CD4-positive, alpha-beta T cell treated with Interleukin-12 subunit alpha and Interleukin-12 subunit beta, for 1 hour (primary cell): ENCODE results near the gene C4orf50.
"Not testable (repeated sequence)": the region's sequence is repeated elsewhere in the genome, so short reads cannot be mapped to it uniquely, and the experiment has no call there.

Source experiments
- DNase-seq: peaks from one replicate; pipeline ENCODE4 v3.0.0-alpha.2; 2020

Gene C4orf50

DNA sequence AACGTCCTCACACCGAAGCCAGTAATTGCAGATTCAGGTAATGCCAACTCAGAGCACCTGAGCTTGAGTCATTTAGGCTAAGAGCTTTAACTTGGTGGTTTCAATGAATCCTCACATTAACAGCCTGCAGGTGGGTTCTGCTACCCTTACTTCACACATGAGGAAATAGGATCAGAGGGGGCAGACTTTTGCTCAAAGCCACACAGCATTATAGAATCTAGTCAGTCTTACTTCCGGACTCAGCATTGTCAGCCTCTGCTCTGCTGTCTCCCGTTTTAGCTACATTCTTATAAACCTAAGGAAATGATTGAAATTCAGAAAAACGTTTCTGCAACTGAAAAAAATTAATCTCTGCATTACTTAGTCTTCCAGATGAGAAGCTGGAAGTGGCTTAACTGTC, 6.0 kb downstream of the C4orf50 start:
- no peak for DNase-seq

- no peak for DNase-seq
Observed at GRCh38 chr4:6011686-6012085, 6.5 kb downstream of the C4orf50 start.

DNA sequence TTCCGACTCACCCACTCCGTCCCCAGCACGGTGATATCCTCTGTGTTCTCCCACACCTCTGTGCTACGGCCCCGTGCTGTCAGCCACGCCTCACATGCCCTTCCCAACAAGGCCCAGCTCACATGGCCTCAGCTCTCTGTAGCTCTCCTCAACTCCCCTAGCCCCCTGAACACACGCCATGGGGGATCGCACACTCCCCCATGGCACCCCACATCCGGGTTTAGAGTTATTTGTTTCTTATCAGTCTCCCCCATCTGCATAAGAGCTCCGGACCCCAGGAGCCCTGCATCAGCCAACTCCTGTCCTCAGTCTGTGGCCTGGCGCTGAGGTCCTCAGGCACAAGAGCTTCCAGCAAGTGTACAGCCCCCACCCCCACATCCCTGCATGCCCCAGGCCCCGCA, 7.0 kb downstream of the C4orf50 start:
- no peak for DNase-seq

DNA sequence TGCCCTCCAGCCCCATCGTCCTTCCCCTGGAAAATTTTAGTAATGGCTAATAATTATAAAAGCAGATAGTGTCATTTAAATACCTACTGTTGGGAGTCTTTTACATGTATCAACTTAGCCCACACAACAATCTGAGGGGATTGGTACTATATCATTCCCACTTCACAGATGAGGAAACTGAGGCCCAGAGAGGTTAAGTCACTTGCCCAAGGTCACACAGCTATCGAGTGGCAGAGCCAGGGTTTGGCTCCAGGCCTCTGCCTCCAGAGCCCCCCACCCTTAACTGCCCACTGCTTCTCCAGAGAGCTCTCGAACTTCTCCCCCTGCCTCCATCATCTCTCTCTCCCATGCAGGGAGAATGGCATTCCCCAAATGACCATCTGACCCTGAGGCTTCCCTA, 7.4 kb downstream of the C4orf50 start:
- DNase-seq: no peak

DNA sequence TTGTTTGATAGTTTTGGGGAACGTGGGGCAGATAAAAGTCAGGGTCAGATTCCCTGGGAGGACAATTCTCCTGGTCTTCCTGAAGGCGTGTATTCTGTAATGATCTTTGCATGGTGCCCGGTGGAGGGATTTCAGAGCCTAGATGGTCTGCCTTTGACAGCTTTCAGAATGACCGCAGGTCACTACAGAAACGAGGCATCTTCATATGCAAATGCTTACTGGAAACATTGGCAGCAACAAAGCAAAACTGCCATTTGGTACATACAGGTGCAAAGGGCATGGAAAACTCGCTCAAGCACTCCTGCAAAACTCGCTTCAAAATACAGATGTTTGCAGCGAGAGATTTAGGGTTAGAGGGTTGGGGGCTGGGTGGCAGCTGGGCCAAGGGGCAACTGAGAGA, 8.8 kb downstream of the C4orf50 start:
- no peak for DNase-seq

GRCh38 chr4:6008766-6009385, 9.4 kb downstream of the C4orf50 start:
- DNase-seq: no peak

DNA sequence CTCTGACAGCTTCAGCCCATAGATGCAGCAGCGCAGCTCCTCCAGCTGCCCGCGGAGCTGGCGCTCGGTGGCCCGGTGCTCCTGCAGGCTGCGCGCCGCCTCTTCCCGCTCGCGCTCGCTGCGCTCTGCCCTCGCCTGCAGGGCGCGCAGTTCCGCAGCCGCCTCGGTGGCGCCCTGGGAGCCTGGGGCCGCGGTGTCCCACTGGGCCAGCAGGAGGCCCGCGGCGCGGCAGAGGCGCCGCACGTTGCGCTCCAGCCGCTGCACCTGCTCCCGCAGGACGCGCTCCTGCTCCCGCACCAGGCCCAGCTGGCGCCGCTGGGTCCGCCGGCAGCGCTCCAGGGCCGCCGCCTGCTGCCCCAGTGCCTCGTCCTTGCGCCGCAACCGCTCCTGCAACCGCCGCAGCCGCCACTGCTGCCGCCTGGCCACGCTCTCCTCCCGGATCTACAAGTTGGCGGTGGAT, 10.1 kb downstream of the C4orf50 start:
- DNase-seq: no peak

DNA sequence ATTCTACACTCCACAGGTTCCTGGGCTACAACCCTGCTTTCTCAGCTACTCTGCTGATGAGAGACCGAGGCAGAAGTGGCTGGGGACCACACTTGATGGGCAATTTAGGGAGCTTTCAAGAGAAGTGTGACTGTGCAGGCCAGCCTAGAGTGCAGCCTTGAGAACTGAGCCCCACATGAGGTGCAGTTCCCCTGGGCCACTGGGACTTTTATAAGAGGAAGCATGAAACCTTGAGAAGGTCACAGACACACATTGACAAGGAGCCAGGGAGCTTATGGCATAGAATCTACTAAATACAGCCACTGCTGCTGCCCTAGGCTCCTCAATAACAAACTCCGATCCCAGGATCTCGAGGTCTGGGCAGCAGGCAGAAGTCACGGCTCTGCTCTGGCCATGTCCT, 13.1 kb downstream of the C4orf50 start:
- DNase-seq: no peak

DNA sequence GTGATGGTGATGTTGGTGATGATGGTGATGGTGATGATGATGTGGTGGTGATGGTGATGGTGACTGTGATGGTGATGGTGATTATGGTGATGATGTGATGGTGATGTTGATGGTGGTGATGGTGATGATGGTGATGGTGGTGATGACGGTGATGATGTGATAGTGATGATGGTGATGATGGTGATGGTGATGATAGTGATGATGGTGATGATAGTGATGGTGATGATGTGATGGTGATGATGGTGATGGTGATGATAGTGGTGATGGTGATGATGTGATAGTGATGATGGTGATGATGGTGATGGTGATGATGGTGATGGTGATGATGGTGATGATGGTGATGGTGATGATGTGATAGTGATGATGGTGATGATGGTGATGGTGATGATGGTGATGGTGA, 14.7 kb downstream of the C4orf50 start:
- not testable (repeated sequence) for DNase-seq

GRCh38 chr4:6002926-6003325, 15.3 kb downstream of the C4orf50 start:
- no peak for DNase-seq

GRCh38 chr4:6002492-6002833, 15.8 kb downstream of the C4orf50 start:
- DNase-seq: no peak

GRCh38 chr4:6001680-6002491, 16.3 kb downstream of the C4orf50 start:
- DNase-seq: no peak

- DNase-seq: no peak
Observed at GRCh38 chr4:5999830-6000365, 18.3 kb downstream of the C4orf50 start.

DNA sequence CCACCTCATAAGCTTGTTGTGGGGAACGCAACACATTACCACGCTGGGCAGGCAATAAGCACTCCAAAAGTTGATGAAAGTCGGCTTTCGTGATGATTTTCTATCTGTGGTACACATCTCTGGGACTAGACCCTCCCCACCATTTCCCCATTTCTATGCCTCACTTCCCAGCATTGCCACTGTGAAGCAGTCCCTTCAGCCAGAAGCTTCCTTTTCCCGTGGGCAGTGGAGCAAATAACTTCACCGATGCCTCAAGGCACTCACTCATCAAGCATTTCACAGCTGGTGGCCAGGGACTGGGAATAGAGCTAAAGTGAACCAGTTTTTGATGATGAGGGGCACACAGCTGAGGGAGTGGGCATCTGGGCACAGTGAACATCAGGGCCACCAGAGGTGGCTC, 18.9 kb downstream of the C4orf50 start:
- no peak for DNase-seq

GRCh38 chr4:5998333-5998936, 19.8 kb downstream of the C4orf50 start:
- peak; percentile 46 for DNase-seq

- no peak for DNase-seq
Observed at GRCh38 chr4:5996641-5997040, 21.6 kb downstream of the C4orf50 start.

DNA sequence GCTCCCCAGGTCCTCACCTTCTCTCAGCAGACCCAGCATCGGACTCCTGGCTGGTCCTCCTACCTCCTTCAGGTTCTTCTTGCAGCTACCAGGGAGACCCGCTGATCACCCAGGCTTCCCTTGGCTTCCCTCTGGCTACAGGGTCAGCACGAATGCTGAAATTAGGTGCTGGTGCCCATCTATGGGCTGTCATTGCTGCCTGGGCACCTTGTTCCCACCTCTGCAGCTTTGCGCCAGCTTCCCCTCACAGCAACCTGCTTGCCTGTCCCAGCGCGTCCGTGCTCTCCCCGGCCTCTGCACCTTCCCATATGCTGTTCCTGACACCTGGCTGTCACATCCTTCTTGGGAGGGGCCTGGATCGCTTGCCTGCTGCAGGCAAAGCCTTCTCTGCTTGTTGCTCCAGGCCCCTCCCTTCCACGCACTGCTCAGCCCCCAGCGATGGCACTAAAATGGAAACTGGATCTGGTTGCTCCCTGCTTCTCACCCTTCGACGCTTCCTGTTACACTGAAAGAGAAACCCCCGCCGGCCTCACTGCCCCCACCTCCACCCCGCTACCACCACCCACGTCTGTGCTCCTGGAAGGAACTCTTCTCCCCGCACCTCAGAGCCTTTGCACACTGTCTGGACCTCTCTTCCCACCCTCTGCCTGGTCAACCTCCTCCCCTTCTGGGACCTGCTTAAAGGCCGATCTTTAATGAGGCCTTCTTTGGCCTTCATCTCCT, 22.2 kb downstream of the C4orf50 start:
- no peak for DNase-seq

GRCh38 chr4:5993876-5994811, 24.1 kb downstream of the C4orf50 start:
- no peak for DNase-seq

GRCh38 chr4:5993346-5993745, 24.9 kb downstream of the C4orf50 start:
- not testable (repeated sequence) for DNase-seq

DNA sequence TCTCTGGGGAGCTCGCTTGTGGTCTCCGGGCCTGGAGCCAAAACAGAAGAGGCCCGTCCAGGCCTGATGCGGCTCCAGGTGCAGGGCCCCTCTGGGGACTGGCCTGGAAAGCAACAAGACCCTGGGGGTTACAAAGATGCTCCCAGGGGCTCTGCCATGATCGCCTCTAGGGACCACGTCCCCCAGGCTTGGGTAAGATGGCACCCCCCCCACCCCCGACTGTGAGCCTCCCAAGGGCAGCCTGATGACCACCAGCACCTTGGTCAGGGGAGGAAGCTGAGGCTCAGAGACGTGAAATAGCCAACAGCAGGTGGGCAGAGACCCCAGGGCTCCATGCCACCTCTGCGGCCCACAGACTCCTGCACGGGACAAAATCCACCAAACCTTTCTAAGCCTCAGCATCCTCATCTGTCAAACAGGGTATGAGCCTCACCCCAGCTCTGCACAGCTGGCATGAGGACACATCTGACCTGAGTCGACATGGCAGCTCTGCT, 25.4 kb downstream of the C4orf50 start:
- DNase-seq: no peak

DNA sequence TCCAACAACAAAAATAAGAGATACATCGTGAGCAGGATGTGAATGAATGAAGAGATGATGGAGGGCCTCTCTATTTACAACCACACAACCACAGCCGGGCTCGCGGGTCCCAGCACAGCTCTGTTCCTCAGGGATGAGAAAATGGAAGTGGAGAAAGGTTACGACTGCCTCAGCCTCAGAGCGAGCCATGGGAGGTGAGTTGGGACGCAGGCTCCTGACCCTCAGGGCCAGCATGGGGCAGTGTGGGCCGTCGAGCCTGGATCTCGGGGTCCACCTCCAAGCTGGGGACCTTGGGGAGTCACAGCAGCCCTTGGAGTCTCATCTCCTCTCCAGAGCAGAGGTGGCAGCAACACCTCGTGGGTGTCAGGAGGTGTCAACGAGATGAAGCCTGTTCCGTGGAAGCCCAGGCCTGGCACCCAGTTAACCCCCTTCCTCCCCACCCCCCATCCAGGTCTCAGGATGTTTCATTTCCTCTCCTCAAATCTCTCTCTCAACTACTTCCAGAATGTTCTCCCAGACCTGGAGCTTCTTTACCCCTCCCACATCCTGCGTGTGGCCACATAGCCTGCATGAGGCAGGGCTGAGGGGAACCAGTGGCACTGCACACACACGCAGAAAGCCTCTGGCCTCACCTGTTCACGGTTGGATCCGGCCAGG, 25.9 kb downstream of the C4orf50 start:
- no peak for DNase-seq
